ENCODE measurements around the gene ADIPOR2. TPM values are rescaled to one million over a fixed set of nuclear protein-coding genes. Genes with fewer than 3 reads are reported as not detected.
"Not testable (repeated sequence)": the region's sequence is repeated elsewhere in the genome, so short reads cannot be mapped to it uniquely, and the experiment has no call there.

The ADIPOR2 gene
- total RNA-seq, 1 experiment from 2014 or later: 58.5 TPM

DNA sequence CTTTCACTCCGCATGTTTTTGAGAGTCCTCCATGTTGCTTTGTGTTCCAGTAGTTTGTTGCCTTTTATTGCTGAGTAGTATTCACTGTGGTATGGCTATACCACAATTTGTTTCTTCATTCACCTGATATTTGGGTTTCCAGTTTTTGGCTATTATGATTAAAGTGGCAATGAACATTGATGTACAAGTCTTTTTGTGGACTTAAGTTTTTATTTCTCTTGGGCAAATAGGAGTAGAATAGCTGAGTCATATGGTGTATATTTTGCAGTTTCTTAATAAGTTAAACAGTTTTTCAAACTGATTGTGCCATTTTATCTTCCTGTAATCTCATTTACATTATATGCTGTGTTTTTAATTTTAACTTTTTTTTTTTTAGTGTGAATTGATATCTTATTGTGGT is 16.2 kb downstream of the ADIPOR2 start:
- TF ChIP-seq, protein P1, sequence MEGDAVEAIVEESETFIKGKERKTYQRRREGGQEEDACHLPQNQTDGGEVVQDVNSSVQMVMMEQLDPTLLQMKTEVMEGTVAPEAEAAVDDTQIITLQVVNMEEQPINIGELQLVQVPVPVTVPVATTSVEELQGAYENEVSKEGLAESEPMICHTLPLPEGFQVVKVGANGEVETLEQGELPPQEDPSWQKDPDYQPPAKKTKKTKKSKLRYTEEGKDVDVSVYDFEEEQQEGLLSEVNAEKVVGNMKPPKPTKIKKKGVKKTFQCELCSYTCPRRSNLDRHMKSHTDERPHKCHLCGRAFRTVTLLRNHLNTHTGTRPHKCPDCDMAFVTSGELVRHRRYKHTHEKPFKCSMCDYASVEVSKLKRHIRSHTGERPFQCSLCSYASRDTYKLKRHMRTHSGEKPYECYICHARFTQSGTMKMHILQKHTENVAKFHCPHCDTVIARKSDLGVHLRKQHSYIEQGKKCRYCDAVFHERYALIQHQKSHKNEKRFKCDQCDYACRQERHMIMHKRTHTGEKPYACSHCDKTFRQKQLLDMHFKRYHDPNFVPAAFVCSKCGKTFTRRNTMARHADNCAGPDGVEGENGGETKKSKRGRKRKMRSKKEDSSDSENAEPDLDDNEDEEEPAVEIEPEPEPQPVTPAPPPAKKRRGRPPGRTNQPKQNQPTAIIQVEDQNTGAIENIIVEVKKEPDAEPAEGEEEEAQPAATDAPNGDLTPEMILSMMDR (IDR thresholded peaks at IDR 0.05; ENCODE audit: unreplicated experiment): no peak
- peak overlapping the region; percentile 65 for H3K27ac Mint-ChIP-seq (ENCODE audit: low read depth, unreplicated experiment)
- no peaks in the 10 kb centered on the region for H3K9me3 Mint-ChIP-seq (ENCODE audit: unreplicated experiment)
- intact Hi-C loops (cut with micrococcal nuclease): no loop called here
- BruUV-seq (replicated peaks): no TSS peak
- H3K27me3 Mint-ChIP-seq (ENCODE audit: insufficient read depth, unreplicated experiment): no peaks in the 10 kb centered on the region
- ChIA-PET CTCF (interaction anchor here (0.8 to 2.4 kb wide), 2 partner anchors 84 to 233 kb away, joined by 3 to 8 read pairs; no protein-coding TSS in a partner anchor), POLR2A (interaction anchor here (0.7 to 1.1 kb wide), 4 partner anchors 10 to 1306 kb away, joined by 3 to 4 read pairs (median 3); no protein-coding TSS in a partner anchor)
- no peaks in the 10 kb centered on the region for H3K36me3 Mint-ChIP-seq (ENCODE audit: insufficient read depth, unreplicated experiment)
- no peak for DNase-seq (ENCODE audit: unreplicated experiment)
- H3K4me3 Mint-ChIP-seq (ENCODE audit: unreplicated experiment): no peak overlapping the region
- H3K4me1 Mint-ChIP-seq (ENCODE audit: insufficient read depth, unreplicated experiment): peaks cover 23% of the 10 kb centered on the region

DNA sequence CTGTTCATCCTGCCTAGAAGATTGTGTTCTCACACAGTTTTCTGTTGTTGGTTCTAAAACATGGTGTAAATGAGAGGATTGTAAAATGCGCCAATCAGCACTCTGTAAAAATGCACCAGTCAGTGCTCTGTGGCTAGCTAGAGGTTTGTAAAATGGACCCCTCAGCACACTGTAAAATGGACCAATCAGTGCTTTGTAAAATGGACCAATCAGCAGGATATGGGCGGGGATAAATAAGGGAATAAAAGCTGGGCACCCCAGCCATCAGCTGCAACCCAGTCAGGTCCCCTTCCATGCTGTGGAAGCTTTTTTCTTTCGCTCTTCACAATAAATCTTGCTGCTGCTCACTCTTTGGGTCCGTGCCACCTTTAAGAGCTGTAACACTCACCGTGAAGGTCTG is 19.1 kb downstream of the ADIPOR2 start:
- CTCF ChIA-PET: interaction anchor here (0.6 to 1.1 kb wide), 3 partner anchors 20 to 75 kb away, joined by 3 to 5 read pairs (median 3); no protein-coding TSS in a partner anchor
- POLR2A ChIA-PET; DNase-seq (ENCODE audit: unreplicated experiment); BruUV-seq (replicated peaks); H3K27ac Mint-ChIP-seq (ENCODE audit: low read depth, unreplicated experiment); H3K4me3 Mint-ChIP-seq (ENCODE audit: unreplicated experiment); H3K27me3 Mint-ChIP-seq (ENCODE audit: insufficient read depth, unreplicated experiment); H3K9me3 Mint-ChIP-seq (ENCODE audit: unreplicated experiment); intact Hi-C loops (cut with micrococcal nuclease): not testable (repeated sequence)
- peaks cover 23% of the 10 kb centered on the region for H3K4me1 Mint-ChIP-seq (ENCODE audit: insufficient read depth, unreplicated experiment)
- H3K36me3 Mint-ChIP-seq (ENCODE audit: insufficient read depth, unreplicated experiment): peaks cover 13% of the 10 kb centered on the region

DNA sequence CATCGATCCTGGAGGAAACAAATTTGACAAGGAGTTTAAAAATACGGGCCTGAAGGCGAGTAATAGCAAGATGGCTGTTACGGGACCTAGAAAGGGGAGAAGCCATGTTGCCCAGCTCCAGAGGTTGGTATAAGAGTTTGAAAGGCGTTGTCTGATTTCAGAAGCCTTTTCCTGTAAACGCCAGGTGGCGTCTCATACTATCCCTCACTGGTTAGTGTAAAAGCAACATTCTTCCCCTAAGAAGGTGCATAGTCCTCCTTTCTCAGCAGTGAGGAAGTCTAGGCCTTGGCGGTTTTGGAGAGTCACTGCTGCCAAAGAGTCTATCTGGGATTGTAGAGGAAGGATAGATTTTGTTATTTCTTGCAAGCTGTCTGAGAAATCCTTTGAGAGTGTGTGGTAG is 20.0 kb downstream of the ADIPOR2 start:
- intact Hi-C loops (cut with micrococcal nuclease); POLR2A ChIA-PET; H3K4me3 Mint-ChIP-seq (ENCODE audit: unreplicated experiment); H3K27me3 Mint-ChIP-seq (ENCODE audit: insufficient read depth, unreplicated experiment); H3K9me3 Mint-ChIP-seq (ENCODE audit: unreplicated experiment); H3K27ac Mint-ChIP-seq (ENCODE audit: low read depth, unreplicated experiment); DNase-seq (ENCODE audit: unreplicated experiment); BruUV-seq (replicated peaks): not testable (repeated sequence)
- Mint-ChIP-seq H3K36me3 (ENCODE audit: insufficient read depth, unreplicated experiment) (peaks cover 17% of the 10 kb centered on the region), H3K4me1 (ENCODE audit: insufficient read depth, unreplicated experiment) (peaks cover 23% of the 10 kb centered on the region)
- CTCF ChIA-PET: interaction anchor here (1.3 kb wide), 1 partner anchor 15 kb away, joined by 5 read pairs; no protein-coding TSS in a partner anchor

DNA sequence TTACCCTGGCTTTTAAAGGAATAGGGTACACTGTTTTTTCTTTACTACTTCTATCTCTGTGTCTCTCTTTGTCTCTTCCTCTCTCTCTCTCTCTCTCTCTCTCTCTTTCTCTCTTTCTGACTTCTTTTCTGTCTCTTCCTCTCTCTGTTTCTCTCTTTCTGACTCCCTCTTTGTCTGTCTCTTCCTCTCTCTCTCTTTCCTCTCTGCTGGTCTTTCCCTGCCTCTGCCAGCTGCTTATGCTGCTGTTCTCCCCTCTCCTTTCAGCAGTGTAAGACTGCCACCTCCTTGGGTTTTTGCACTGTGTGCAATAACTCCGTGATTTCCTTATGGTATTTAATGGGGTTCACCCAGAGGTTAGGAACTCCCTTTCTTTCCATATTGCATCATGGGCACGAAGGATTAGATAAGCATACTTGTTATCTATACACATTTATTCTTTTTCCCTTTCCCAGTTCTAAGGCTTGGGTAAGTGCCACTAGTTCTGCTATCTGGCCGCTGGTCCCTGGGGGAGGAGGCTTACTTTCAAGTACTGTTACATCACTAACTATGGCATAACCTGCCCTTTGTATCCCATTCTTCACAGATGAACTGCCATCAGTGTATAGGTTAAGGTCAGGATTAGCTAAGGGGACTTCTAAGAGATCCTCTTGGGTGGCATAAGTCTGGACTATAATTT is 20.8 kb downstream of the ADIPOR2 start:
- H3K27me3 Mint-ChIP-seq (ENCODE audit: insufficient read depth, unreplicated experiment); BruUV-seq (replicated peaks); H3K9me3 Mint-ChIP-seq (ENCODE audit: unreplicated experiment); intact Hi-C loops (cut with micrococcal nuclease); H3K27ac Mint-ChIP-seq (ENCODE audit: low read depth, unreplicated experiment); H3K4me3 Mint-ChIP-seq (ENCODE audit: unreplicated experiment); POLR2A ChIA-PET; DNase-seq (ENCODE audit: unreplicated experiment): not testable (repeated sequence)
- Mint-ChIP-seq H3K4me1 (ENCODE audit: insufficient read depth, unreplicated experiment) (peaks cover 15% of the 10 kb centered on the region), H3K36me3 (ENCODE audit: insufficient read depth, unreplicated experiment) (peaks cover 21% of the 10 kb centered on the region)
- CTCF ChIA-PET: interaction anchor here (1.2 to 1.3 kb wide), 2 partner anchors 11 to 15 kb away, joined by 3 to 5 read pairs; no protein-coding TSS in a partner anchor

DNA sequence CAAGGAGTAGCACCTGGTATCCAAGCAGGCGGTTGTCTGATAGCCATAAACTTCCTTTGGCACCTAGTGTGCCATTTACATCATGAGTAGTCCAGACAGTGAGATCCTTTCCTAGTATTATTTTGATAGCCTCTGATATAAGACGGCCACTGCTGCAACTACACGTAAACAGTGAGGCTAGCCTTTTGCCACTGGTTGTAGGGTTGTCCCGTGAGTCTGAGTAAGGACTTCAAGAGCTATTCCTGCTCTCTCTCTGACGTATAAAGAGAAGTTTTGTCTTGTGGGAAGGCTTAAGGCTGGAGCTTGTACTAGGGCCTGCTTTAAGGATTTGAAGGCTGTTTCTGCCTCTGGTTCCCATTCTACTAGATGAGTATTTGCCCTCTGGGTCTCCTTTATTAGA is 21.4 kb downstream of the ADIPOR2 start:
- DNase-seq (ENCODE audit: unreplicated experiment); BruUV-seq (replicated peaks); intact Hi-C loops (cut with micrococcal nuclease); H3K4me1 Mint-ChIP-seq (ENCODE audit: insufficient read depth, unreplicated experiment); H3K4me3 Mint-ChIP-seq (ENCODE audit: unreplicated experiment); H3K27me3 Mint-ChIP-seq (ENCODE audit: insufficient read depth, unreplicated experiment); H3K27ac Mint-ChIP-seq (ENCODE audit: low read depth, unreplicated experiment); POLR2A ChIA-PET; H3K9me3 Mint-ChIP-seq (ENCODE audit: unreplicated experiment): not testable (repeated sequence)
- peaks cover 21% of the 10 kb centered on the region for H3K36me3 Mint-ChIP-seq (ENCODE audit: insufficient read depth, unreplicated experiment)
- CTCF ChIA-PET: interaction anchor here (1.2 kb wide), 1 partner anchor 12 kb away, joined by 3 read pairs; no protein-coding TSS in a partner anchor

DNA sequence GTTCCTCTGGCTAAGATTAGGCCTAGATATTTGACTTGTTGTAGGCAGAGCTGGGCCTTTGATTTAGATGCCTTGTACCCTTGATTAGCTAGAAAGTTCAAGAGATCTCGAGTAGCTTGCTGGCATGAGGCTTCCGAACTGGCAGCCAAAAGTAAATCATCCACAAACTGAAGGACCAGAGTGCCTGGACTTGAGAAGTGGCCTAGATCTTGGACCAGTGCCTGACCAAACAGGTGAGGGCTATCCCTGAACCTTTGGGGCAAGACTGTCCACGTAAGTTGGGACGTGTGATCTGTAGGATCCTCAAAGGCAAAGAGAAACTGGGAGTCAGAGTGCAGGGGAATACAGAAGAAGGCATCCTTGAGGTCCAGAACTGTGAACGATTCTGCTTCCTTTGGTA is 22.0 kb downstream of the ADIPOR2 start:
- H3K9me3 Mint-ChIP-seq (ENCODE audit: unreplicated experiment); BruUV-seq (replicated peaks); POLR2A ChIA-PET; H3K27me3 Mint-ChIP-seq (ENCODE audit: insufficient read depth, unreplicated experiment); intact Hi-C loops (cut with micrococcal nuclease); DNase-seq (ENCODE audit: unreplicated experiment); H3K4me3 Mint-ChIP-seq (ENCODE audit: unreplicated experiment); H3K27ac Mint-ChIP-seq (ENCODE audit: low read depth, unreplicated experiment); H3K4me1 Mint-ChIP-seq (ENCODE audit: insufficient read depth, unreplicated experiment): not testable (repeated sequence)
- CTCF ChIA-PET: interaction anchor here (1.2 kb wide), 1 partner anchor 13 kb away, joined by 3 read pairs; no protein-coding TSS in a partner anchor
- H3K36me3 Mint-ChIP-seq (ENCODE audit: insufficient read depth, unreplicated experiment): peaks cover 21% of the 10 kb centered on the region

DNA sequence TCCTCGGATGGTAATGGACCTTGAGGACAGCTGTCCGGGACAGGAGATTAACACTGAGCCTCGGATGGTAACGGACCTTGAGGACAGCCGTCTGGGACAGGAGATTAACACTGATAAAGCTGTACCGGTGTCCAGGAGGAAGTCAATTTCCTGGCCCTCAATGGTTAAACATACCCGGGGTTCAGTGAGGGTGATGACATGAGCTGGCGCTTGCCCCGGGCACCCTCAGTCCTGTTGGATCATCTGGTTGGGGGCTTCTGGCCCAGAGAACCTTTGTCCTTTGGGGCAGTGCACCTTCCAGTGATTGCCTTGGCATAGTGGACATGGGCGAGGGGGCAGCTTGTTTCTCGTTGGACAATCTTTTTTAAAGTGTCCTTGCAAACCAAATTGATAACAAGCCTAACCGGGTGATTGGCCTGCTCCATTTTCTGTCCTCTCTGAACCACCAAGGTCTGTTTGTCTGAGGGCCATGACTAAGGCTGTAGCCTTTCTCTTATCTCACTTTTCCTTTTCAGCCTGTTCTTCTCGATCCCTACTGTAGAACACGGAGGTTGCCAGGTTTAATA is 23.0 kb downstream of the ADIPOR2 start:
- intact Hi-C loops (cut with micrococcal nuclease); H3K9me3 Mint-ChIP-seq (ENCODE audit: unreplicated experiment); H3K27ac Mint-ChIP-seq (ENCODE audit: low read depth, unreplicated experiment); H3K27me3 Mint-ChIP-seq (ENCODE audit: insufficient read depth, unreplicated experiment); POLR2A ChIA-PET; BruUV-seq (replicated peaks); H3K4me3 Mint-ChIP-seq (ENCODE audit: unreplicated experiment); DNase-seq (ENCODE audit: unreplicated experiment): not testable (repeated sequence)
- Mint-ChIP-seq H3K4me1 (ENCODE audit: insufficient read depth, unreplicated experiment) (peaks cover 10% of the 10 kb centered on the region), H3K36me3 (ENCODE audit: insufficient read depth, unreplicated experiment) (peaks cover 21% of the 10 kb centered on the region)
- CTCF ChIA-PET: interaction anchor here (0.6 to 0.9 kb wide), 2 partner anchors 9 to 16 kb away, joined by 4 to 6 read pairs; no protein-coding TSS in a partner anchor

DNA sequence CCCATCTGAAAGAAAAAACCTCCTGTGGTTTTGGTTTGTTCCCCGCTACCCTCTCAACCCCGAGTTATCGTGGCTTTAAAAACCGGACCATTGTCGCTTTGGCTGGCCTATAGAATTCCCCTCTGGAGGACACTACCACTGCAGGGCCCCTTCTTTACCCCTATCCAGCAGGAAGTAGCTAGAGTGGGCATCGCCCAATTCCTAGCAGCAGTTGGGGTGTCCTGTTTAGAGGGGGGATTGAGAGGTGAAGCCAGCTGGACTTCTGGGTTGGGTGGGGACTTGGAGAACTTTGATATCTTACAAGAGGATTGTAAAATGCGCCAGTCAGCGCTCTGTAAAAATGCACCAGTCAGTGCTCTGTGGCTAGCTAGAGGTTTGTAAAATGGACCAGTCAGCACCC is 24.6 kb downstream of the ADIPOR2 start:
- H3K27ac Mint-ChIP-seq (ENCODE audit: low read depth, unreplicated experiment); BruUV-seq (replicated peaks); H3K4me3 Mint-ChIP-seq (ENCODE audit: unreplicated experiment); H3K27me3 Mint-ChIP-seq (ENCODE audit: insufficient read depth, unreplicated experiment); DNase-seq (ENCODE audit: unreplicated experiment); H3K9me3 Mint-ChIP-seq (ENCODE audit: unreplicated experiment); intact Hi-C loops (cut with micrococcal nuclease): not testable (repeated sequence)
- Mint-ChIP-seq H3K36me3 (ENCODE audit: insufficient read depth, unreplicated experiment) (peaks cover 26% of the 10 kb centered on the region), H3K4me1 (ENCODE audit: insufficient read depth, unreplicated experiment) (peaks cover 22% of the 10 kb centered on the region)
- CTCF ChIA-PET: interaction anchor here (0.7 kb wide), 1 partner anchor 1622 kb away, joined by 3 read pairs; no protein-coding TSS in a partner anchor
- POLR2A ChIA-PET: interaction anchor here (0.7 kb wide), 1 partner anchor 272 kb away, joined by 3 read pairs; no protein-coding TSS in a partner anchor
